CD14-positive monocyte (primary cell): ENCODE results near the gene ICAM5. TPM values are rescaled to one million over a fixed set of nuclear protein-coding genes. Genes with fewer than 3 reads are reported as not detected.
"Not testable (repeated sequence)": the region's sequence is repeated elsewhere in the genome, so short reads cannot be mapped to it uniquely, and the experiment has no call there.

Experiments used
- DNase-seq, 3 donors: peaks; one replicate each; pipeline ENCODE4 v3.0.0-alpha.2; 2011 to 2022
- H2AFZ ChIP-seq: 2 replicates; pipeline ENCODE4 v1.6.0; 2012; ENCODE audit warnings: mild to moderate bottlenecking, low read depth, low read length, inconsistent platforms; ENCODE audit not compliant: insufficient read depth, poor library complexity, severe bottlenecking
- H3K27ac ChIP-seq, 2 donors: 1 replicate in 1 of 2; 2 replicates in 1 of 2; pipeline ENCODE4 v1.5.1; 2012 to 2013; ENCODE audit warnings: low read length in 2 of 2, control low read depth in 1 of 2, inconsistent platforms in 1 of 2, low read depth in 1 of 2, mild to moderate bottlenecking in 1 of 2
- H3K27me3 ChIP-seq, 2 donors: one replicate each; pipeline versions ENCODE4 v1.6.0 to v1.6.1; 2011 to 2013; ENCODE audit warnings: low read length in 2 of 2; ENCODE audit not compliant: control insufficient read depth in 2 of 2, insufficient read depth in 2 of 2
- H3K36me3 ChIP-seq, 2 donors: replicated peaks in 1 of 2; 1 replicate in 1 of 2; 2 replicates in 1 of 2; pipeline versions ENCODE4 v1.5.1 to v1.6.1; 2012 to 2013; ENCODE audit warnings: low read length in 2 of 2, control low read depth in 1 of 2, inconsistent platforms in 1 of 2, mild to moderate bottlenecking in 1 of 2; ENCODE audit not compliant: insufficient read depth in 2 of 2, control insufficient read depth in 1 of 2
- H3K4me1 ChIP-seq, 2 donors: 1 replicate in 1 of 2; 2 replicates in 1 of 2; pipeline versions ENCODE4 v1.5.1 to v1.6.1; 2012 to 2013; ENCODE audit warnings: low read length in 2 of 2, control low read depth in 1 of 2, inconsistent platforms in 1 of 2, mild to moderate bottlenecking in 1 of 2, moderate library complexity in 1 of 2; ENCODE audit not compliant: insufficient read depth in 2 of 2, control insufficient read depth in 1 of 2
- H3K4me2 ChIP-seq: replicated peaks from 2 replicates; pipeline ENCODE3; 2012; ENCODE audit warnings: low read length, moderate library complexity, mild to moderate bottlenecking; ENCODE audit not compliant: poor library complexity, severe bottlenecking; ENCODE audit errors: extremely low read depth
- H3K4me3 ChIP-seq, 3 experiments: fragments of 200-600 bp in 1 of 3; sonication (generic) in 1 of 3; replicated peaks in 1 of 3; 1 replicate in 2 of 3; 2 replicates in 1 of 3; pipeline ENCODE4 v1.5.1; 2011 to 2013; ENCODE audit warnings: low read length in 3 of 3, mild to moderate bottlenecking in 3 of 3, control low read depth in 2 of 3, low read depth in 2 of 3, inconsistent platforms in 1 of 3, moderate library complexity in 1 of 3
- H3K79me2 ChIP-seq: 2 replicates; pipeline ENCODE4 v1.6.0; 2012; ENCODE audit warnings: mild to moderate bottlenecking, control low read depth, inconsistent platforms, low read length, moderate library complexity; ENCODE audit not compliant: insufficient read depth
- H3K9ac ChIP-seq: 2 replicates; pipeline ENCODE4 v1.6.0; 2017; ENCODE audit warnings: low read length, mild to moderate bottlenecking; ENCODE audit not compliant: insufficient read depth, poor library complexity, severe bottlenecking
- H3K9me3 ChIP-seq, 2 donors: replicated peaks in 1 of 2; 1 replicate in 1 of 2; 2 replicates in 1 of 2; pipeline versions ENCODE4 v1.5.1 to v1.6.1; 2012 to 2013; ENCODE audit warnings: low read length in 2 of 2, control low read depth in 1 of 2; ENCODE audit not compliant: control insufficient read depth in 1 of 2, insufficient read depth in 1 of 2
- H4K20me1 ChIP-seq: 2 replicates; pipeline ENCODE4 v1.6.0; 2012; ENCODE audit warnings: mild to moderate bottlenecking, low read length, control low read depth, moderate library complexity; ENCODE audit not compliant: insufficient read depth
- H3K27ac Mint-ChIP-seq, 7 donors: one replicate each; pipeline ENCODE4 v1.8.0; 2020; ENCODE audit warnings: mild to moderate bottlenecking in 7 of 7, mixed read lengths in 7 of 7, moderate library complexity in 6 of 7, inconsistent platforms in 2 of 7
- H3K27me3 Mint-ChIP-seq, 3 donors: one replicate each; pipeline ENCODE4 v1.8.0; 2021 to 2022; ENCODE audit warnings: low read depth in 3 of 3, mild to moderate bottlenecking in 3 of 3, mixed read lengths in 3 of 3, moderate library complexity in 3 of 3, inconsistent platforms in 1 of 3
- H3K36me3 Mint-ChIP-seq, 2 donors: one replicate each; pipeline ENCODE4 v1.8.0; 2020; ENCODE audit warnings: mixed read lengths in 2 of 2, inconsistent platforms in 1 of 2, mild to moderate bottlenecking in 1 of 2
- H3K4me1 Mint-ChIP-seq: one replicate; pipeline ENCODE4 v1.8.0; 2020; ENCODE audit warnings: mild to moderate bottlenecking, mixed read lengths
- H3K4me3 Mint-ChIP-seq, 2 donors: one replicate each; pipeline ENCODE4 v1.8.0; 2020; ENCODE audit warnings: mild to moderate bottlenecking in 2 of 2, mixed read lengths in 2 of 2, moderate library complexity in 1 of 2
- H3K9me3 Mint-ChIP-seq, 7 donors: one replicate each; pipeline ENCODE4 v1.8.0; 2020 to 2022; ENCODE audit warnings: mixed read lengths in 7 of 7, mild to moderate bottlenecking in 6 of 7, moderate library complexity in 6 of 7, inconsistent platforms in 2 of 7
- CTCF ChIP-seq: fragments of 200-600 bp; IDR thresholded peaks from one replicate; pipeline ENCODE4 v1.8.0; 2022; ENCODE audit warnings: antibody characterized with exemption, mild to moderate bottlenecking
- WGBS: methylation state at CpG from one replicate; pipeline ENCODE4 v1.1.5; 2013; ENCODE audit warnings: missing lambda C conversion rate; ENCODE audit not compliant: insufficient coverage; 5-methylcytosine and 5-hydroxymethylcytosine counted together
- intact Hi-C, 2 donors: fragments of 100-400 bp; cut with micrococcal nuclease; formaldehyde crosslinking; loops; one replicate each; pipeline versions ENCODE4 v1.15.0 to v1.15.1; 2023
- polyA plus RNA-seq, 3 donors: library from polyadenylated mRNA; depleted of rRNA in 1 of 3; unstranded in 2 of 3; stranded (reverse) in 1 of 3; fragments of 300-500 nt in 2 of 3; fragments of >200 nt in 1 of 3; fragmentation: Illumina TruSeq in 2 of 3; gene quantifications; 1 replicate in 2 of 3; 2 replicates in 1 of 3; pipeline ENCODE4 v1.2.3, GENCODE V29; 2012 to 2021

ICAM5 gene
- polyA plus RNA-seq, 3 donors, result 0.21 to 2.1 TPM; not detected in 1

GRCh38 chr19:10279737-10280442, 9.9 kb upstream of the ICAM5 start:
- TF ChIP-seq CTCF, result no peak
- H3K9ac ChIP-seq, result no peak overlapping the region
- H3K27me3 ChIP-seq, result no peaks in the 10 kb centered on the region
- Mint-ChIP-seq H3K9me3 (peaks cover 0 to 2% (median 0%) of the 10 kb centered on the region in 7 donors), H3K4me1 (peaks cover 17% of the 10 kb centered on the region), H3K27ac (peak overlapping the region in 4 of 7 donors; percentile 23 to 74 (median 36)), H3K27me3 (peaks cover 0 to 2% (median 1%) of the 10 kb centered on the region in 3 donors), H3K36me3 (peaks cover 75 to 100% of the 10 kb centered on the region in 2 donors), H3K4me3 (peak overlapping the region in 1 of 2 donors; percentile 38)
- intact Hi-C loops, result no loop called here
- H3K36me3 ChIP-seq, result peaks cover 70 to 95% of the 10 kb centered on the region in 2 donors
- WGBS, result 38% methylated on average over 4 of the region's 5 CpGs
- peaks cover 8% of the 10 kb centered on the region for H3K79me2 ChIP-seq
- H3K4me2 ChIP-seq, result no peak overlapping the region
- H3K4me3 ChIP-seq, result no peak overlapping the region
- no peaks in the 10 kb centered on the region for H3K9me3 ChIP-seq
- H3K27ac ChIP-seq, result no peak overlapping the region
- H2AFZ ChIP-seq, result no peak overlapping the region
- no peak for DNase-seq
- H4K20me1 ChIP-seq, result peaks cover 99% of the 10 kb centered on the region
- peaks cover 0 to 15% of the 10 kb centered on the region in 2 donors for H3K4me1 ChIP-seq

- H3K9me3 ChIP-seq, H3K9me3 Mint-ChIP-seq, H3K27ac ChIP-seq, intact Hi-C loops, H3K79me2 ChIP-seq, H3K4me3 ChIP-seq, H3K4me2 ChIP-seq, DNase-seq, H3K27me3 Mint-ChIP-seq, H3K4me3 Mint-ChIP-seq, H2AFZ ChIP-seq, H3K27ac Mint-ChIP-seq, H3K9ac ChIP-seq, H3K27me3 ChIP-seq: not testable (repeated sequence)
- peaks cover 35% of the 10 kb centered on the region for H3K4me1 Mint-ChIP-seq
- Histone ChIP-seq H3K36me3 (peaks cover 71 to 87% of the 10 kb centered on the region in 2 donors), H3K4me1 (peaks cover 19 to 32% of the 10 kb centered on the region in 2 donors), H4K20me1 (peaks cover 94% of the 10 kb centered on the region)
- WGBS, result no CpG with 5 or more reads among the region's 5 CpGs
- H3K36me3 Mint-ChIP-seq, result peaks cover 77 to 93% of the 10 kb centered on the region in 2 donors
These were observed 7.7 kb upstream of the ICAM5 start for GRCh38 chr19:10282043-10282442.
